Activated T-cell treated with anti-CD3 and anti-CD28 coated beads, Interleukin-2, amount 50 U/mL, for 4 hours (primary cell): Measurements from ENCODE around the gene SLC35B2. TPM values are rescaled to one million over a fixed set of nuclear protein-coding genes. Genes with fewer than 3 reads are reported as not detected.

ENCODE experiments used
- ATAC-seq, 2 donors: fragments of 200-7000 bp; cut with Tn5 transposase; one replicate each; pipeline ENCODE4 v1.10.0; 2021
- DNase-seq: peaks from one replicate; pipeline ENCODE4 v3.0.0-alpha.2; 2020
- H3K27me3 Mint-ChIP-seq: one replicate; pipeline ENCODE4 v1.8.0; 2021; ENCODE audit warnings: low read depth, mixed read lengths
- H3K36me3 Mint-ChIP-seq: one replicate; pipeline ENCODE4 v1.8.0; 2022; ENCODE audit warnings: mixed read lengths; ENCODE audit not compliant: insufficient read depth
- H3K4me1 Mint-ChIP-seq: one replicate; pipeline ENCODE4 v1.8.0; 2021; ENCODE audit warnings: low read depth, mixed read lengths
- H3K4me3 Mint-ChIP-seq: one replicate; pipeline ENCODE4 v1.8.0; 2021; ENCODE audit warnings: mild to moderate bottlenecking, moderate library complexity, mixed read lengths
- H3K9me3 Mint-ChIP-seq: one replicate; pipeline ENCODE4 v1.8.0; 2021; ENCODE audit warnings: mixed read lengths
- total RNA-seq, 3 donors: library from RNA; stranded (reverse); gene quantifications; one replicate each; pipeline ENCODE4 v1.2.1, GENCODE V29; 2021

Gene SLC35B2
- total RNA-seq, 3 donors from 2014 or later: 35.0 to 42.5 (median 40.8) TPM

GRCh38 chr6:44255871-44256774 lies 1.2 kb downstream of the SLC35B2 start:
- H3K27me3 Mint-ChIP-seq: no peaks in the 10 kb centered on the region
- ATAC-seq (peak; percentile 14 to 22), DNase-seq (peak; percentile 21)
- H3K4me1 Mint-ChIP-seq: peaks cover 71% of the 10 kb centered on the region
- H3K9me3 Mint-ChIP-seq: no peaks in the 10 kb centered on the region
- peak overlapping the region; percentile 94 for H3K4me3 Mint-ChIP-seq
- peaks cover 63% of the 10 kb centered on the region for H3K36me3 Mint-ChIP-seq

GRCh38 chr6:44255105-44255808 lies 2.1 kb downstream of the SLC35B2 start:
- Mint-ChIP-seq H3K4me3 (peak overlapping the region; percentile 94), H3K27me3 (no peaks in the 10 kb centered on the region), H3K4me1 (peaks cover 76% of the 10 kb centered on the region), H3K9me3 (no peaks in the 10 kb centered on the region), H3K36me3 (peaks cover 64% of the 10 kb centered on the region)
- DNase-seq (peak; percentile 18), ATAC-seq (peak; percentile 11 to 22)

DNA sequence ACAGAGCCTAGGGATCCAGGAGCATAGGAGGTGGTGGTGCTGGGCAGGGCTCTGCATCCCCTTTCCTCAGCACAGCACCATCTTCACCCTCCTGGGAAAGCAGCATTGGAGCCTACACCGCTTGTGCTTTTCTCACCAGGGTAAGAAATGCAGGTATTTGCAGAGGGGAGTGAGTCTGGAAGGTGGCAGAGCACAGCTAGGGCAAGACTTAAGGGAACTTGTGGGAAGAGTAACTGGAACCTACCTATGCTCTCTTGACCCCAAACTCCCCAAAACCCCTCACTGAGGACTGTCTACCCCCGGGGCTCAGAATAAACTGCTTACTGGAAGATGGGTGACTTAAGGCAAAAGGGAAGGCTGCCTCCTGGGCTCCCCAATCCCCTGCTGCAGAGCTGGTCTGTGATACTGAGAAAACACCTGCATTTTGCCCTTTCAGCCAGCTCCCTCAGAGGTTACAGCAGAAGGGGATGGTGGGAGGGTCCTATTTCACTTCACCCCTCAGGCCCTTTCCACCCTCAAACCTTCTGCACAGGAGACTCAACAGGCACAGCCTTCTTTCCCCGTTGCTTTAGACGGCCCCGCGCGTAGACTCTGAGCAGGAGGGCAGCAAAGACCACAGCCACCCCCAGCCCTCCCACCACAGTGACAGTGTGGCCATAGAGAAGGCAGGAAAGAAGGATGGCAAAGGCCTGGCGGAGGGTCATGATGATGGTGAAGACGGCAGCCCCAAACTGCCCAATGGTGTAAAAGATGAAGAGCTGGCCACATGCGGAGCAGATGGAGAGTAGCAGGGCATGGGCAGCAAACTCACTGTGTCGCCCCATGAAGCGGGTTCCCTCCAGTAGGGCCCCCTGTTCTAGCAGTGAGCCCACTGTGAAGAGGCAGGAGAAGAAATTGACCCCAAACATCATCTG lies 2.9 kb downstream of the SLC35B2 start:
- no peaks in the 10 kb centered on the region for H3K27me3 Mint-ChIP-seq
- peak; percentile 5 to 7 for ATAC-seq
- peaks cover 66% of the 10 kb centered on the region for H3K36me3 Mint-ChIP-seq

DNA sequence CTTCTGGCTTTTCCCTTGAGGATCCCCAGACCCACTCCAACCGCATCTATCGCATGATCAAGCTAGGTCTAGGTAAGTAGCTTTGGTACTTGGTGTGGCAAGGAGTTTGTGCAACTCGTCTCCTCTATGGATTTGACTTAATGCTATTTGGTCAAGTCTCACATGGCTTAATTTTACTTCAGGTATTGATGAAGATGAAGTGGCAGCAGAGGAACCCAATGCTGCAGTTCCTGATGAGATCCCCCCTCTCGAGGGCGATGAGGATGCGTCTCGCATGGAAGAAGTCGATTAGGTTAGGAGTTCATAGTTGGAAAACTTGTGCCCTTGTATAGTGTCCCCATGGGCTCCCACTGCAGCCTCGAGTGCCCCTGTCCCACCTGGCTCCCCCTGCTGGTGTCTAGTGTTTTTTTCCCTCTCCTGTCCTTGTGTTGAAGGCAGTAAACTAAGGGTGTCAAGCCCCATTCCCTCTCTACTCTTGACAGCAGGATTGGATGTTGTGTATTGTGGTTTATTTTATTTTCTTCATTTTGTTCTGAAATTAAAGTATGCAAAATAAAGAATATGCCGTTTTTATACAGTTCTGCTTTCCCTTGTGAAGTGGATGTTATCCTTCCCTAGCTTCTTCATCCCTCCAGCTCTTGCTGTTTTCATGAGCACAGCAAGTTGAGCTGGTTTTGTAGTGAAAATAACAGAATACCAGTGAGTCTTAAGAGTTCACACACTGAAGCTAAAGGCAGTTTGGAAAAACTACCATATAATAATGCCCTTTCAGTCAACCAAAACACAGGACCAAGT lies 3.8 kb downstream of the SLC35B2 start:
- peaks cover 87% of the 10 kb centered on the region for H3K4me1 Mint-ChIP-seq
- H3K9me3 Mint-ChIP-seq: no peaks in the 10 kb centered on the region
- H3K27me3 Mint-ChIP-seq: no peaks in the 10 kb centered on the region
- H3K4me3 Mint-ChIP-seq: peak overlapping the region; percentile 99
- H3K36me3 Mint-ChIP-seq: peaks cover 69% of the 10 kb centered on the region
- no peak for ATAC-seq
- peak; percentile 52 for DNase-seq

More for the DNA sequence above, 2.9 kb downstream of the SLC35B2 start:
- Mint-ChIP-seq H3K4me1 (peaks cover 83% of the 10 kb centered on the region), H3K9me3 (no peaks in the 10 kb centered on the region), H3K4me3 (peak overlapping the region; percentile 94)
- DNase-seq: no peak

DNA sequence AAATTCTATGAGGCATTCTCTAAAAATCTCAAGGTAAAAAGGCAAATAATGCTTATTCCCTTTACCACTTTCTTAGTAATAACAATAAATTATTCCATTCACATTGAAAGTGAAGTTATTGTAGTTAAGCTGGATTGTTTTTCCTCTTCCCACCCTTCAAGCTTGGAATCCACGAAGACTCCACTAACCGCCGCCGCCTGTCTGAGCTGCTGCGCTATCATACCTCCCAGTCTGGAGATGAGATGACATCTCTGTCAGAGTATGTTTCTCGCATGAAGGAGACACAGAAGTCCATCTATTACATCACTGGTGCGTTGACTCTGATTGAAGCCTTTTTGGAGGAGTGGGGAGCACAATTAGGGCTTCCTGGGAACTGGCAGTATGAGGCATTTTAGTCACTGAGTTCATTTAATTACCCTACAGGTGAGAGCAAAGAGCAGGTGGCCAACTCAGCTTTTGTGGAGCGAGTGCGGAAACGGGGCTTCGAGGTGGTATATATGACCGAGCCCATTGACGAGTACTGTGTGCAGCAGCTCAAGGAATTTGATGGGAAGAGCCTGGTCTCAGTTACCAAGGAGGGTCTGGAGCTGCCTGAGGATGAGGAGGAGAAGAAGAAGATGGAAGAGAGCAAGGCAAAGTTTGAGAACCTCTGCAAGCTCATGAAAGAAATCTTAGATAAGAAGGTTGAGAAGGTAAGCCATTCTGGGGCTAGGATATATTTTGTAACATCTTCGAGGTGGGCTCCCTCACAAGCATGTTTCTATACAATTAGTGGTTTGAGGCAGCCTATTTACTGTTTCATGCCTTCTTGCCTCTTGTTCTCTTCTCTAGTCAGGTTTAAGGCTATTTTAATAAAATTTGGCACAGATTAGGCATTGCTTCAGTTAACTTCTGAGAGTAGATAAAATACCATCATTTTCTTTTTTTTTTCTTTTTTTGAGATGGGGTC lies 5.5 kb downstream of the SLC35B2 start:
- no peak for ATAC-seq
- no peak for DNase-seq
- peaks cover 80% of the 10 kb centered on the region for H3K4me1 Mint-ChIP-seq
- peaks cover 75% of the 10 kb centered on the region for H3K36me3 Mint-ChIP-seq
- no peaks in the 10 kb centered on the region for H3K9me3 Mint-ChIP-seq
- H3K4me3 Mint-ChIP-seq: peak overlapping the region; percentile 99
- no peaks in the 10 kb centered on the region for H3K27me3 Mint-ChIP-seq

DNA sequence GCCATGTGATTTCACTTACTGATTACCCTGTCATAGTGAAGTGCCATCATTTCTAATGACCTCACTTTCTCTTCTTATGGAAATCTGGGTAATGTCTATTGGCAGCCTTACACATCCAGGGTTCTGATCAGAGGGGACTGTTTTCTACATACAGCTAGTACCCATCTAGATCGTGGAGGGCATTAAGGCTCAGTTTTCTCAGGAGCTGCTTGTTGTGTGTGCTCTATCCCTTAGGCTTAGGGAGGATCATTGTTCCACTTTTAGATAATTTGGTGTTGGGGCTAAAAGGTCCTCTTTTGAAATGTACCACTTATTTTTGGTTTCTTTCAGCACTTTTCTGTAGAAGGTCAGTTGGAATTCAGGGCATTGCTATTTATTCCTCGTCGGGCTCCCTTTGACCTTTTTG lies 6.6 kb downstream of the SLC35B2 start:
- Mint-ChIP-seq H3K27me3 (no peaks in the 10 kb centered on the region), H3K4me1 (peaks cover 70% of the 10 kb centered on the region), H3K9me3 (no peaks in the 10 kb centered on the region), H3K36me3 (peaks cover 75% of the 10 kb centered on the region), H3K4me3 (peak overlapping the region; percentile 99)
- ATAC-seq (no peak), DNase-seq (no peak)

DNA sequence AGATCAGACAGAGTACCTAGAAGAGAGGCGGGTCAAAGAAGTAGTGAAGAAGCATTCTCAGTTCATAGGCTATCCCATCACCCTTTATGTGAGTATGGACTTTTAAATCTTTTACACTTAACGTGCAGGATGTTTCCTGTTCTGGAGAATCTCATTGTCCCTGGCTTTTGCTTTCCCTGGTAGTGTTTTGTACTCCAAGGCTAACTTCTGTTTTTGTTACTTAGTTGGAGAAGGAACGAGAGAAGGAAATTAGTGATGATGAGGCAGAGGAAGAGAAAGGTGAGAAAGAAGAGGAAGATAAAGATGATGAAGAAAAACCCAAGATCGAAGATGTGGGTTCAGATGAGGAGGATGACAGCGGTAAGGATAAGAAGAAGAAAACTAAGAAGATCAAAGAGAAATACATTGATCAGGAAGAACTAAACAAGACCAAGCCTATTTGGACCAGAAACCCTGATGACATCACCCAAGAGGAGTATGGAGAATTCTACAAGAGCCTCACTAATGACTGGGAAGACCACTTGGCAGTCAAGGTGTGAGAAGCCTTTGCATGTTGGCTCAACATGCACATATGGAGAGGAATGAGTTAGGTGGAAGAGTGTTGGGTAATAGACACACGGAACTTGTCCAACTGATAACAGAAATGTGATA lies 7.1 kb downstream of the SLC35B2 start:
- ATAC-seq: no peak
- Mint-ChIP-seq H3K27me3 (no peaks in the 10 kb centered on the region), H3K4me1 (peaks cover 70% of the 10 kb centered on the region), H3K9me3 (no peaks in the 10 kb centered on the region), H3K4me3 (peak overlapping the region; percentile 99), H3K36me3 (peaks cover 75% of the 10 kb centered on the region)
- no peak for DNase-seq

- Mint-ChIP-seq H3K36me3 (peaks cover 68% of the 10 kb centered on the region), H3K4me3 (peak overlapping the region; percentile 99), H3K9me3 (no peaks in the 10 kb centered on the region), H3K27me3 (no peaks in the 10 kb centered on the region), H3K4me1 (peaks cover 62% of the 10 kb centered on the region)
- DNase-seq: no peak
- no peak for ATAC-seq
These were observed 8.1 kb downstream of the SLC35B2 start for GRCh38 chr6:44249082-44249748.

DNA sequence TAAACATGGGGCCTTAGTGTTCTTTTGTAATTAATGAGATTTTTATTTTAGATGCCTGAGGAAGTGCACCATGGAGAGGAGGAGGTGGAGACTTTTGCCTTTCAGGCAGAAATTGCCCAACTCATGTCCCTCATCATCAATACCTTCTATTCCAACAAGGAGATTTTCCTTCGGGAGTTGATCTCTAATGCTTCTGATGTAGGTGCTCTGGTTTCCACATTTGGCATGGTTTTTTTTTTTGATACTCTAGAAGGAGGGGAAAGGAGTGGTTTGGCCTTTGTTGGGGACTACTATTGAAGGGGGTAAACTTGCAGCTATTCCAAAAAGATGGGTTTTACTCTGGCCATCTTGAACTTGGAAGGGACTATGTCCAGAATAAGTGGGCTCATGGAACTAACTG lies 8.7 kb downstream of the SLC35B2 start:
- H3K27me3 Mint-ChIP-seq: no peaks in the 10 kb centered on the region
- ATAC-seq (no peak), DNase-seq (no peak)
- peaks cover 62% of the 10 kb centered on the region for H3K36me3 Mint-ChIP-seq
- H3K4me1 Mint-ChIP-seq: peaks cover 57% of the 10 kb centered on the region
- H3K9me3 Mint-ChIP-seq: no peaks in the 10 kb centered on the region
- peak overlapping the region; percentile 99 for H3K4me3 Mint-ChIP-seq

DNA sequence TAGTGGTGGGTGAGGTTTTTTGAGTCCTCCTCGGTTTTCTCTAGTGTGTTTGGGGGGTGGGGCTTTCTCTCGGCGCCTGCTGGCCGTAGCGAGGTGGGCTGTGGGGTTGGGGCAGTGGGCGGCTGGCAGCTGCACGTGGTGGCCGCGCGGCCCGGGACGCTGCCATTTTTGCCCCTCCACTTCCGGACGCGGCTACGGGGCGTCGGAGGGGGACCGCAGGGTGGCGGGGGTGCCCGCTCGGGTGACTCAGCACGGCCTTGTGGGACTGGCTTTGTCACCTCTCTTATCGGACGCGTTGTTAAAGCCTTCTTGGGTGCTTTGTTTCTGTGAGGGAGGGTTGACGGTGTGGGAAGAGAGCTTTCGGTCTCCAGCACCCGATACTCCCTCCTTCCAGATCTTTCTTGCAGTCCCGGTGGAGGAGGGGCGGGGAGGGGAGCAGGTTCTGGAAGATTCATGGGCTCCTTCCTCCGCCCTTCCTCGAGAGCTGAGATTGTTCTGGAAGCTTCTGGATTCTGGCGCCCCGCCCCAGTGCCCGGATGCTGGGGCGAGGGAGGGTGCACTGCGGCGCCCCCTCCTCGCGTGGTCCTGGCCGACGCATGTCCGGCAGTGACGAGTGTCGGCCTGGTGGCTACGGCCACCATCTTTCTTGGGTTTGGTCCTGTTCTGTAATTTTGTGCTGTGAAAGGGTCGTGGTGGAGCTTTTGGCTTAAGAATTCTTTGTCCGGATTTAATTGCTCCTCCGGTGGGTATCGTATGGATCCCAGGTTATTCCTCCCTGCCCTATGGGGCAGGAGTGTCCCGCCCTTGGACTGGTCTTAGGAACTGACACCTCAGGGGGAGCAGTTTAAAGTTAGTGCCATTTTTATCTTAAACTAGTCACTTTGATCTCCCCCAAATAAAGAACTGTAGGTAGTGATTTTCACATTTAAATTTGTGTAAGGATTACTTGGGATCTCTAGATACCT lies 9.7 kb downstream of the SLC35B2 start:
- peak; percentile 91 for DNase-seq
- peaks cover 47% of the 10 kb centered on the region for H3K4me1 Mint-ChIP-seq
- no peaks in the 10 kb centered on the region for H3K9me3 Mint-ChIP-seq

More for the DNA sequence above, 9.7 kb downstream of the SLC35B2 start:
- H3K36me3 Mint-ChIP-seq: peaks cover 52% of the 10 kb centered on the region
- peak; percentile 46 to 51 for ATAC-seq
- H3K27me3 Mint-ChIP-seq: no peaks in the 10 kb centered on the region
- peak overlapping the region; percentile 99 for H3K4me3 Mint-ChIP-seq
